ENCODE results near the gene DCDC2B.
"Not testable (repeated sequence)": the region's sequence is repeated elsewhere in the genome, so short reads cannot be mapped to it uniquely, and the experiment has no call there.

The DCDC2B gene

GRCh38 chr1:32256473-32257226 lies 47.8 kb downstream of the DCDC2B start:
- DNase-seq (ENCODE audit: low spot score), result peak; percentile 29

GRCh38 chr1:32257227-32257508 lies 48.3 kb downstream of the DCDC2B start:
- no peak for DNase-seq (ENCODE audit: low spot score)

- not testable (repeated sequence) for DNase-seq (ENCODE audit: low spot score)
Observed at GRCh38 chr1:32263236-32263593, 54.3 kb downstream of the DCDC2B start.

- DNase-seq (ENCODE audit: low spot score), result peak; percentile 28
Observed at GRCh38 chr1:32263744-32264143, 54.9 kb downstream of the DCDC2B start.

Measured in CD4-positive, alpha-beta T cell treated with Interleukin-6 at 100 ng/mL for 8 hours (primary cell).